HepG2 (cell line): ENCODE measurements around the gene SEMA3G.

Experiments used
- MEIS1 ChIP-seq: sonication (generic); formaldehyde crosslinking; IDR thresholded peaks from 2 replicates; pipeline ENCODE4 v1.9.0; 2021; ENCODE audit warnings: mild to moderate bottlenecking, missing genetic modification reagents, moderate library complexity, borderline replicate concordance
- SYNCRIP ChIP-seq: fragments of 200-400 bp; formaldehyde crosslinking; IDR thresholded peaks from 2 replicates; pipeline ENCODE4 v1.6.1; 2018; ENCODE audit warnings: mild to moderate bottlenecking, low read depth, low read length; ENCODE audit not compliant: insufficient read depth
- ZNF496 ChIP-seq: sonication (generic); formaldehyde crosslinking; IDR thresholded peaks from 2 replicates; pipeline ENCODE4 v1.8.1; 2023; ENCODE audit warnings: mild to moderate bottlenecking, moderate library complexity, missing genetic modification reagents; ENCODE audit not compliant: insufficient replicate concordance

DNA sequence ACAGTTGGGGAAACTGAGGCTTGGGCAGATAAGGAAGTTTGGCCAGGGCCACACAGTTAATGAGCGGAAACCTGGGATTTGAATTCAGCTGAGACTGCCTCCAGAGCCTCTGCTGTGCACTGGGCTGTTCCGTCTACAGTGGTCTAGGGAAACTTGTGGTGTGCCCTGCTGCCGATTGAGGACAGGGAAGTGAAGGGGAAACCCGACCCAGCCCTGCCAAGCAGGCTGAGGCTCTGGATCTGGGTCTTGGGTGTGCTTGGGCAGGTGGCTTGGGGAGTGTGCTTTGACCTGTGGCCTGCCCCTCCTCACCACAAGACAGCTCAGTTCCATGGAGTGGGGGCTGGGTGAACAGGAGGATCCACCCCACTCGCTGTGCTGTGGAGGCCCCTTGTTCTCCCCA is 28.1 kb upstream of the SEMA3G start:
- TF ChIP-seq ZNF496 (CRISPR knock-in tag) (no peak), MEIS1 (CRISPR knock-in tag) (no peak), SYNCRIP (no peak)
